GM19395 (cell line): ENCODE measurements around the gene FHL3.

Experiments
- ATAC-seq: cut with Tn5 transposase; IDR thresholded peaks from one replicate; pipeline ENCODE4 v1.9.1; 2021; ENCODE audit warnings: mild to moderate bottlenecking, moderate library complexity; ENCODE audit not compliant: unreplicated experiment

Gene FHL3

GRCh38 chr1:38005195-38006007, at the start of gene FHL3:
Gene FHL3 (minus strand): TSS chr1:38005514. CDS start chr1:37999412, 6,102 bp downstream.
- ATAC-seq = no peak

GRCh38 chr1:38053416-38054091, 48.2 kb upstream of the FHL3 start:
- no peak for ATAC-seq

- no peak for ATAC-seq
Measured at GRCh38 chr1:38052750-38053415, 47.6 kb upstream of the FHL3 start.

DNA sequence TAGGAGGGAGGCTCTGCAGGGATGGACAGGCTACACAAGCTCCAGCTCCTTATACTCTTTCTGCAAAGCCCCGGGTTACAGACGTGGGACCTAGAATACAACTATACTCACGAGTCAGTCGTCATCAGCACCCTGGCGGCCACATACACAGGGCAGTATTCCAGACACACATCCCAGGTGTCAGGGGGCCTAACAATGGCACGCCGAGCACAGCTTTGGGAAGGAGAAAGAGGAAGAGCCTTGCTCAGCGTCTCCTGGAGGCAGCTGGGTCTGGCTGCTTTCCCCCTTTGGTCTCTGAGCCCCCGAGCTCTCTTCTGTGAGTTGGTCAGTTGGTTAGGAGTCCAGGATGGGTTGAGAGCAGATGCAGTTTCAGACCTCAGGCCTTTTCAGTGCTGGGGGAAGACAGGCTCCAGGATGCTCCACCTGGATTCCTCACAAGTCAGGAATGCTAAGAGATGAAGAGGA, 45.8 kb upstream of the FHL3 start:
- ATAC-seq = no peak

GRCh38 chr1:38050397-38051078, 45.2 kb upstream of the FHL3 start:
- ATAC-seq = no peak

DNA sequence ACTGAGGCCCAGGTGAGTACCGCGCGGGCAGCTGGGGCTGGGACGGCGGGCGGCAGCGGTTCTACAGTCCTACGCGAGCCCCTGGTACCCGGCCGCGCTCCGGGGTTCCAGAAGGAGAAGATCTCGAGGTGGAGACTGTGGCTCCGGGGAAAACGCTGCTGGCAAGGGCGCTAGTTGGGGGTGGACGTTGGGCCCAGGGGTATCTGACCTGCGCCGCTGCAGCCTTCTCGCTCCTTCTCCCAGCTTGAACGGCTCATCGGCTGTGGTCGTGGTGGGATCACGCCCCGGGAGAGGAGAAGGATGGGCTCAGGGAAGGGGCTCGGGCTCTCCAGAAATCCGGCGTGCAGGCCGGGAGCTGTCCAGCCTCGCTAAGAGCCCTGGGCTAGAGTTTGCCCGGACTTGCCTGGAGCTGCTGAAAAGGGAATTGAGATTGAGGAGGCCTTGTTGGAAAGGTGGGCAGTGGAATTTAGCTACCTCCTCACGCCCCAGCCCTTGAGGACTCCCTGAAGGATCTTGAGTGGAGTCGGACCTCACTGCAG, 42.4 kb upstream of the FHL3 start:
- no peak for ATAC-seq

GRCh38 chr1:38046884-38047602, 41.7 kb upstream of the FHL3 start:
- ATAC-seq = peak; percentile 64

GRCh38 chr1:38046333-38046883, 41.1 kb upstream of the FHL3 start, which contains the start of gene POU3F1:
Gene POU3F1 (minus strand): TSS chr1:38046793. CDS start chr1:38046743, 50 bp downstream.
- ATAC-seq = no peak

- ATAC-seq = no peak
Measured at GRCh38 chr1:38045401-38046332, 40.4 kb upstream of the FHL3 start.

DNA sequence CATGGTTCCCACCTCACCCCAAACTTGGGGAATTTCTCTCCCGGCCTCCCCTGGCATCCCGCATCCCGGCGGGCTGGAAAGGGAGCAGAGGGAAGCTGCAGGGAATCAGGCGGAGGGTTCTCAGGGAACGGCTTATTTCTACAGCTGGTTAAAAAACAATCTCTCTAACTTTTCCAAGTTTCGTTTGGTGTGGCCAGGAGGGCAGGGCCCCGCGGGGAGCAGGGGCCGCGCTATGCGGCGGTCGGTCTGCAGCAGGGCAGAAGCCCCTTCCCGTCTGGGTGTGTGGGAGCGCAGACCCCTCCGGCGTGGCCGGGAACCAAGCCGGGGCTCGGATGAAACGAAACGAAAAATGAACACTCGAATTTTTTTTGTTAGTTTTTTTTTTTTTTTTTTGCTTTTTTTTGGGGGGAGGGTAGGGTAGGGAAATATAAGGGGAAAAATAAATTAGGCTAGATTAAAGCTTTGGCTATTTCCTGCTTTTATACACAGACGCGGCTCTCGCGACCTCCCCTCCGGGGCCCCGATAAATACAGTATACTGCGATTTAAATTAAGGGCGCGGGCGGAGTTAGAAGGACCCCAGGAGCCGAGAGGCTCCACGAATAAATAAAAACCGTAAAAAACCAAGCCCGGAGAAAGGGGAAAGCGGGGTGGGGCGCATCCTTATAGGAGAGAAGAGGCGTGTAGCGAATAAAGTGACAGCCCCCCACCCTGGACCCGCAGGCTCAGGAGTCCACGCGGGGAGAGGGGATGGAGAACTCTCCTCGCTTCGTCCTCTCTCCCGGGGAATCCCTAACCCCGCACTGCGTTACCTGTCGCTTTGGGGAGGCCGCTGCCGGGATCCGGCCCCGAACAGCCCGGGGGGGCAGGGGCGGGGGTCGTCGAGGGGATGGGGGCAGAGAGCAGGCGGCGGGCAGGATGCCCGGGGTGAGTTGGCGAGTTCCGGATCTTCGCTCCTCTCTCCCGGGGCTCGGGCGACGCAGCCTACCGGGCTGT, 39.2 kb upstream of the FHL3 start:
- no peak for ATAC-seq

- ATAC-seq = no peak
Measured at GRCh38 chr1:38043036-38043747, 37.9 kb upstream of the FHL3 start.

DNA sequence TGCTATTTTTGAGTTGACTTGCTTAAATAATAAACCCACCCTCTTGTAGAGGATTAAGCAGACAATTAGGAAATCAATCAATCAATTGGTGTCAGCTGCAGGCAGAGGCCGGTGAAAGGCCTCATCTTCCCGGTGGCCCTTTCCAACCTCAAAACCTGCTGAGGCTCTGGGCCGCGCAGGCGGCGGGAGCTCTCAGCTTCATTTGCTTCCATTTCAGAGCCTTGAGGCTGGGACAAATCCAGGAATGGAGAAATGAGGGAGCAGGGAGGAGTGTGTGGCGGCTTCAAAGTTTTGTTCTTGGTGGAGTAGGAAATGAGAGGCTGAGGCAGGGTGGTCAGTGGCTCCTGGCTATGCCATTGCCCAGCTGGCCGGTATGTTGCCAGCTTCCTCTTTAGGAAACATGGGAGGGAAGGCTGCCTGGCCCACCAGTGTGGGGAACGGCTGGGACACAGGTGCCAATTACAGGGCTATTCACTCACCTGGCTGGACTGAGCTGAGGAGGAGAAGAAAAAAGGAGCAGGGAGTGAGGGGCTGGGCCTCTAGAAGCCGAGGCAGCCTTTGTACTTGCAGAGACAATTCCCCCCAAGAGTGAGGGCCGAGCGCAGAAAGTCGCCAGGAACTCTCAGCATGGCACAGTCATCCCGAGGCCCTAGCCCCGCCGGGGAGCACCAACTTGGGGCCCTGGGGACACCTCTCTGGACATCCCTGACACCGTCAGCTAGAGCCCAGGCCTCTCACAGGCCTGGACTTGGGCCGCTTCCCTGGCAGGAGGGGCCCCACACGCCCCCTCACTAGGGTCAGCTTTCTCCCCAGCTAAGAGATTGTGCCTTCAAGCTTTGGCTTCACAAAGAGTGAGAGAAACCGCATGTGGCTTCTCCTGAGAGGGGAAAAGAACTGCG, 36.9 kb upstream of the FHL3 start:
- ATAC-seq = no peak

GRCh38 chr1:38039331-38040088, 34.2 kb upstream of the FHL3 start:
- no peak for ATAC-seq

GRCh38 chr1:38038861-38039260, 33.5 kb upstream of the FHL3 start:
- ATAC-seq = no peak
